ENCODE data around the gene CFAP46.
A peak's percentile ranks its signal among the peaks of the same experiment; 100 is the strongest.
"Not testable (repeated sequence)": the region's sequence is repeated elsewhere in the genome, so short reads cannot be mapped to it uniquely, and the experiment has no call there.

The CFAP46 gene

DNA sequence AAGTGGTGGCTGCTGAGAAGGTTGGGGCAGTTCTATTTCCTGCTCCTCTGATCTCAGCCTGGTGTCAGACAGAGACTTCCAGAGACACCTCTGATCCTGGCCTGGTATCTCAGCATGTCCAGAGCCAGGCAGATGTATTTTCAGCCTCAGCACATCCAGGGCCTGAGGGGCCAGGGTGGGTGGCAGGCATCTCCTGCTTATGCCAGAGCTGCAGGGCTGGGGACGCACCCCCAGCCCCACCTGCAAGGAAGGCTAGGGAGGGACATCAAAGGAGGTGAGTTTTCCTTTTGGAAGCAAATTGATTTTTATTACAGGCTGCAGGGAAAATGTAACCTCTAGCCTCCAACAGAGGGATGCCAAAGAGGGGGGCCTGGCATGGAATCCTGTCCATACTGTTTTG lies 36.7 kb downstream of the CFAP46 start:
- Histone ChIP-seq H3K36me3 (no peaks in the 10 kb centered on the region), H3K4me3 (ENCODE audit: low read depth, low read length) (no peak overlapping the region), H3K27ac (no peak overlapping the region), H3K27me3 (ENCODE audit: insufficient read depth, low read depth, severe bottlenecking) (no peaks in the 10 kb centered on the region), H3K9me3 (ENCODE audit: severe bottlenecking) (peaks cover 3% of the 10 kb centered on the region)
- TF ChIP-seq, protein P1, sequence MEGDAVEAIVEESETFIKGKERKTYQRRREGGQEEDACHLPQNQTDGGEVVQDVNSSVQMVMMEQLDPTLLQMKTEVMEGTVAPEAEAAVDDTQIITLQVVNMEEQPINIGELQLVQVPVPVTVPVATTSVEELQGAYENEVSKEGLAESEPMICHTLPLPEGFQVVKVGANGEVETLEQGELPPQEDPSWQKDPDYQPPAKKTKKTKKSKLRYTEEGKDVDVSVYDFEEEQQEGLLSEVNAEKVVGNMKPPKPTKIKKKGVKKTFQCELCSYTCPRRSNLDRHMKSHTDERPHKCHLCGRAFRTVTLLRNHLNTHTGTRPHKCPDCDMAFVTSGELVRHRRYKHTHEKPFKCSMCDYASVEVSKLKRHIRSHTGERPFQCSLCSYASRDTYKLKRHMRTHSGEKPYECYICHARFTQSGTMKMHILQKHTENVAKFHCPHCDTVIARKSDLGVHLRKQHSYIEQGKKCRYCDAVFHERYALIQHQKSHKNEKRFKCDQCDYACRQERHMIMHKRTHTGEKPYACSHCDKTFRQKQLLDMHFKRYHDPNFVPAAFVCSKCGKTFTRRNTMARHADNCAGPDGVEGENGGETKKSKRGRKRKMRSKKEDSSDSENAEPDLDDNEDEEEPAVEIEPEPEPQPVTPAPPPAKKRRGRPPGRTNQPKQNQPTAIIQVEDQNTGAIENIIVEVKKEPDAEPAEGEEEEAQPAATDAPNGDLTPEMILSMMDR (IDR thresholded peaks at IDR 0.05; ENCODE audit: low read depth, low read length), result no peak
- DNase-seq, result no peak

DNA sequence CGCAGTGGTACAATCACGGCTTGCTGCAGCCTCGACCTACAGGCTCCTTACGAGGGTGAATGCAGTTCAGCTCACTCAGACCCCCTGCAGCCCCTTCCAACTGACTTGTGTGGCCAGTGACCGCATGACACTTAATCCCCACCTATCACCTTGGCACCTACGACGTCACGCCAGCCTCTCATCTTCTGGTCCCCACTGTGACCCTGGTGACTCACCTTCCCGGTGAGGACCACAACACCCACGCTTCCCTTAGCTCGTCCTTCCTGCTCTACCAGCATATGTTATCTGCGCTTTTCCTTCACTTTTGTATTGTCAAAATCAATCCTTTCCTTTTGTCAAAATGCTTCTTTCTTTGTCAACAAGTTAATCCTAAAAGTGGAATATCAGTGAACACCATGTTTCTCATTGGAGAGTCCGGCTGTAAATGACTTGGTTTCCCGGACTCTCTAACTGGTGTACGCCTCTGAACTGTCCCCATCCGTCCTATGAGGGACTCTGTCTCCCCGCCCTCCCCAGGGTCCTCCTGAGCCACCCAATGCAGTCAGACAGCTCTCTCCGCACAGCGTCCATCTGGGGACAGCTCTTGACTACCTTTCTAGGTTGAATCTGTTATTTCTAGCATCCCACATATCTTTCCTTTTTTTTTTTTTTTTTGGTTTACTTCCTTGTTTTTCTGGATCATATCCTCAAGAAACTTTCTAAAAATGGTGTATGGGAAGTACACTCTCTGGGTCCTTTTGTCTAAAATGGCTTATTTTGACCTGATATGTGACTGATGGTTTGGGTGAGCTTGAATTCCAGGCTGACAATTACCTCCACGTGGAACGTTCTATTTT lies 37.3 kb downstream of the CFAP46 start:
- H3K27me3 ChIP-seq (ENCODE audit: insufficient read depth, low read depth, severe bottlenecking), result no peaks in the 10 kb centered on the region
- no peak overlapping the region for H3K4me3 ChIP-seq (ENCODE audit: low read depth, low read length)
- DNase-seq, result no peak
- no peaks in the 10 kb centered on the region for H3K36me3 ChIP-seq
- H3K9me3 ChIP-seq (ENCODE audit: severe bottlenecking), result peaks cover 3% of the 10 kb centered on the region
- TF ChIP-seq, protein P1 (IDR thresholded peaks at IDR 0.05; ENCODE audit: low read depth, low read length), result no peak
- H3K27ac ChIP-seq, result no peak overlapping the region

- H3K4me3 ChIP-seq (ENCODE audit: low read depth, low read length), result no peak overlapping the region
- no peaks in the 10 kb centered on the region for H3K27me3 ChIP-seq (ENCODE audit: insufficient read depth, low read depth, severe bottlenecking)
- TF ChIP-seq, protein P1 (IDR thresholded peaks at IDR 0.05; ENCODE audit: low read depth, low read length), result peak; percentile 96
- H3K36me3 ChIP-seq, result no peaks in the 10 kb centered on the region
- H3K27ac ChIP-seq, result no peak overlapping the region
- DNase-seq, result peak; percentile 72
- H3K9me3 ChIP-seq (ENCODE audit: severe bottlenecking), result peaks cover 3% of the 10 kb centered on the region
Measured at GRCh38 chr10:132904181-132904813, 38.1 kb downstream of the CFAP46 start.

- H3K27me3 ChIP-seq (ENCODE audit: insufficient read depth, low read depth, severe bottlenecking); H3K4me3 ChIP-seq (ENCODE audit: low read depth, low read length); H3K27ac ChIP-seq; DNase-seq; H3K36me3 ChIP-seq; H3K9me3 ChIP-seq (ENCODE audit: severe bottlenecking): not testable (repeated sequence)
Measured at GRCh38 chr10:132902656-132903575, 39.5 kb downstream of the CFAP46 start.

DNA sequence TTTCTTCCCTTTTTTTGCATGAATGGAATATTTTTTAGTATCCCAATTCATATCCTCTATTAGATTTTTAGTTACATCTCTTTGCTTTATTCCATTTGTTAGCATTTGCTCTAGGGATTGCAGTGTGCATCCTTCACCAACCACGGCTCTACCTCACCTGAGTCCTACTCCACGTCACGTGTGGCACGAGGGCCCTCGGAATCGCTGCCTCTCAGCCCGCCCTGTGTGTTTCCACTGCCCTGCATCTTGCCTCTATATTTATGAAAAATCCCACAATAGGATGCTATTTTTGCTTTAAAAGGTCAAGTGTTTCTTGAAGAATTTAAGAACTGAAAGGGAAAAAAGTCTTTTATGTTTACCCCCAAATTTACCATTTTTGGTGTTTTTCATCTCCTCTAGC lies 41.0 kb downstream of the CFAP46 start:
- DNase-seq, result no peak
- peaks cover 7% of the 10 kb centered on the region for H3K9me3 ChIP-seq (ENCODE audit: severe bottlenecking)
- H3K4me3 ChIP-seq (ENCODE audit: low read depth, low read length), result no peak overlapping the region
- TF ChIP-seq, protein P1 (IDR thresholded peaks at IDR 0.05; ENCODE audit: low read depth, low read length), result no peak
- H3K36me3 ChIP-seq, result no peaks in the 10 kb centered on the region
- no peak overlapping the region for H3K27ac ChIP-seq
- H3K27me3 ChIP-seq (ENCODE audit: insufficient read depth, low read depth, severe bottlenecking), result no peaks in the 10 kb centered on the region
